GM12891 (cell line): ENCODE results near the gene LRP5.

Experiments
- DNase-seq: peaks from one replicate; pipeline ENCODE4 v3.0.0; 2011; ENCODE audit warnings: low spot score; ENCODE audit not compliant: insufficient read length
- FAIRE-seq: peaks from 2 replicates; lab custom pipeline; 2011; peaks lifted over from hg19 to GRCh38; lab: Jason Lieb, UNC
- PAX5 ChIP-seq: IDR thresholded peaks from 2 replicates; pipeline ENCODE4 v1.6.1; 2011; ENCODE audit warnings: low read length, moderate library complexity, mild to moderate bottlenecking; ENCODE audit not compliant: insufficient read depth, severe bottlenecking
- POLR2A ChIP-seq: IDR thresholded peaks from 2 replicates; pipeline ENCODE4 v1.6.1; 2011; ENCODE audit warnings: low read depth, low read length, control low read depth
- POLR2AphosphoS5 ChIP-seq: IDR thresholded peaks from 2 replicates; pipeline ENCODE4 v1.6.1; 2011; ENCODE audit warnings: low read depth, low read length, control low read depth
- POU2F2 ChIP-seq: IDR thresholded peaks from 2 replicates; pipeline ENCODE4 v1.6.1; 2011; ENCODE audit warnings: low read depth, mild to moderate bottlenecking, control low read depth, low read length, moderate library complexity
- SPI1 ChIP-seq: IDR thresholded peaks from 2 replicates; pipeline ENCODE4 v1.6.1; 2011; ENCODE audit warnings: low read depth, low read length, control low read depth
- TAF1 ChIP-seq: IDR thresholded peaks from 2 replicates; pipeline ENCODE4 v1.6.1; 2011; ENCODE audit warnings: low read depth, low read length, control low read depth

LRP5 gene

GRCh38 chr11:68436985-68437926, 124.9 kb downstream of the LRP5 start:
- TF ChIP-seq TAF1 (no peak), POLR2A (no peak), PAX5 (no peak), POLR2AphosphoS5 (no peak), SPI1 (no peak), POU2F2 (no peak)
- FAIRE-seq (no peak), DNase-seq (no peak)

- TF ChIP-seq POLR2A = no peak
- no peak for TF ChIP-seq PAX5
- TF ChIP-seq TAF1 = no peak
- no peak for TF ChIP-seq POLR2AphosphoS5
- no peak for TF ChIP-seq SPI1
- TF ChIP-seq POU2F2 = no peak
- FAIRE-seq = no peak
These were observed 125.7 kb downstream of the LRP5 start for GRCh38 chr11:68437927-68438657.

DNA sequence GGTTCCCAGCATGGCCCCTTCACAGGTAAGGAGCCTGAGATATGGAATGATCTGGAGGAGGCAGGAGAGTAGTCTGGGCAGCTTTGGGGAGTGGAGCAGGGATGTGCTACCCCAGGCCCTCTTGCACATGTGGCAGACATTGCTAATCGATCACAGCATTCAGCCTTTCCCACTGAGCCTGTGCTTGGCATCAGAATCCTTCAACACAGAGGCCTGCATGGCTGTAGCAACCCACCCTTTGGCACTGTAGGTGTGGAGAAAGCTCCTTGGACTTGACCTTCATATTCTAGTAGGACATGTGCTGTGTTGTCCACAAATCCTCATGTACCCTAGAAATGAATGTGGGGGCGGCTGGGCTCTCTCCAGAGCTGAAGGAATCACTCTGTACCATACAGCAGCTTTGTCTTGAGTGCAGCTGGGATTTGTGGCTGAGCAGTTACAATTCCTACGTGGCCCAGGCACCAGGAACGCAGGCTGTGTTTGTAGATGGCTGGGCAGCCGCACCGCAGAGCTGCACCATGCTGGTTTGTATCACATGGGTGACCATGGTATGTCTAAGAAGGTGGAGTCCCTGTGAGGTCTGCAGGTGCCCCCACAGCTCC, 126.4 kb downstream of the LRP5 start:
- DNase-seq = no peak
- TF ChIP-seq PAX5 = no peak
- TF ChIP-seq POU2F2 = no peak
- no peak for TF ChIP-seq POLR2AphosphoS5
- no peak for TF ChIP-seq SPI1
- TF ChIP-seq TAF1 = no peak
- no peak for TF ChIP-seq POLR2A
- no peak for FAIRE-seq

More at GRCh38 chr11:68437927-68438657, 125.7 kb downstream of the LRP5 start:
- DNase-seq = no peak

- FAIRE-seq (no peak), DNase-seq (no peak)
- TF ChIP-seq POLR2AphosphoS5 (no peak), PAX5 (no peak), POU2F2 (no peak), SPI1 (no peak), TAF1 (no peak), POLR2A (no peak)
These were observed 127.1 kb downstream of the LRP5 start for GRCh38 chr11:68439355-68440065.

- DNase-seq (no peak), FAIRE-seq (peak; percentile 60)
- no peak for TF ChIP-seq TAF1
- no peak for TF ChIP-seq SPI1
- no peak for TF ChIP-seq POU2F2
- no peak for TF ChIP-seq POLR2A
- no peak for TF ChIP-seq POLR2AphosphoS5
- TF ChIP-seq PAX5 = no peak
These were observed 127.8 kb downstream of the LRP5 start for GRCh38 chr11:68440224-68440623.

GRCh38 chr11:68441466-68442230, 129.3 kb downstream of the LRP5 start:
- DNase-seq (no peak), FAIRE-seq (peak; percentile 61)
- no peak for TF ChIP-seq TAF1
- no peak for TF ChIP-seq POU2F2
- TF ChIP-seq POLR2A = no peak
- TF ChIP-seq POLR2AphosphoS5 = no peak
- TF ChIP-seq PAX5 = no peak
- no peak for TF ChIP-seq SPI1

DNA sequence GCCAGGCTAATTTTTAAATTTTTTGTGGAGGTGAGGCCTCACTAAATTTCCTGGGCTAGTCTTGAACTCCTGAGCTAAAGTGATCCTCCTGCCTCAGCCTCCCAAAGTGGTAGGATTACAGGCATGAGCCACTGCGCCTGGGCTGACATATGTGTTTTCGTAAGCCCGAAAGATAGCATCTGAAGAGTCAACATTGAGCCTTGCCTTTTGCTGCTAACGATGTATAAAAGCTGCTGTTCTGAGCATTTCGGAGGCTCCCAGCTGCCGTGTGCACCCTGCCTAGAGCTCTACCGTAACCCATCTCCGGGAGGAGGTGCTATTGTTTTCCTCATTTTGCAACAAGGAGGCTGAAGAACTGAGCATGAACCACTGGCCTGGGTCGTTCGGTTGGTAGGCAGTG, 130.0 kb downstream of the LRP5 start:
- no peak for DNase-seq
- TF ChIP-seq PAX5 (no peak), SPI1 (no peak), POLR2AphosphoS5 (no peak), POU2F2 (no peak), TAF1 (no peak), POLR2A (no peak)
- no peak for FAIRE-seq
